ENCODE data around the gene MARCO. TPM values are rescaled to one million over a fixed set of nuclear protein-coding genes. Genes with fewer than 3 reads are reported as not detected.

Gene MARCO
- total RNA-seq, 2 donors from 2014 or later, result not detected

GRCh38 chr2:118913803-118914645, 28.0 kb upstream of the MARCO start:
- no peaks in the 10 kb centered on the region for H3K4me1 Mint-ChIP-seq (ENCODE audit: low read depth)
- no peaks in the 10 kb centered on the region for H3K9me3 Mint-ChIP-seq
- H3K36me3 Mint-ChIP-seq (ENCODE audit: insufficient read depth in 2 of 2), result no peaks in the 10 kb centered on the region
- no peak overlapping the region for H3K27ac Mint-ChIP-seq
- H3K4me3 Mint-ChIP-seq, result no peak overlapping the region
- H3K27me3 Mint-ChIP-seq (ENCODE audit: low read depth), result peaks cover 5% of the 10 kb centered on the region
- ATAC-seq (replicated peaks in 1 of 2), result no peak
- DNase-seq, result no peak

DNA sequence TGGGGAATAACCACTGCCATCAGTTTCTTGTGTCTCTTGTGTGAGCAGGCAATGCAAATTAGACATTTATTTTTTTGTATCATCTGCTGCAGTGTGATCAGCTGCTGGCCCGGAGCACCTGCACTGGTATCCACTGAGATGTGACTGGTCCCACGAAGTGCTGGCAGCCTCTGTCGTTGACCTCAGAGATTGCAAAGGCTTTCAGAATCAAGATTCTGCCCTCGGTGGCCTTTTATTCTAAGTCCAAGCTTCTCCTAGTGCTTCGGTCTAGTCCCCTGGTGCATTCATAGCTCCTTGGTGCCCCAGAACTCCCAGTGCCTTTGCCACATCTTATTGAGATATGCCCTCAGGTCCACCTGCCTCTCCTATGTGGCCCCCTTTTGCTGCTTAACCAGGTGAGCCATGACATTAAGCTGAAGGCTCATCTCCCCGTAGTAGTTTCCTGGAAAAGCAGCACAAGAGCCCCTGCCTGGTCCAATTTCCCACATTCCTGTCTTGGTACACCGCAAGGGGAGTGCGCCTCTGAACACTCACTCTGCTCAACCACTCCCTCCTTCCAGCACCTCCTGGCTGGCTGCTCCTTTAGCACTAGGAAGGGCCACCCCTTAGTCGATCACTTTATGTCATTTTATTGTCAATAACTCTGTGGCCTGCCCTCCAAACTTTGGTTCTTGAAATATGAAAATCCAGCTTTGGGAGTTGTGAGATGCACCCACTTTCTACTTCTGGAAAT, 27.1 kb upstream of the MARCO start:
- ATAC-seq (replicated peaks in 1 of 2) (no peak), DNase-seq (no peak)
- no peak overlapping the region for H3K4me3 Mint-ChIP-seq
- no peaks in the 10 kb centered on the region for H3K36me3 Mint-ChIP-seq (ENCODE audit: insufficient read depth in 2 of 2)
- no peaks in the 10 kb centered on the region for H3K4me1 Mint-ChIP-seq (ENCODE audit: low read depth)
- H3K27me3 Mint-ChIP-seq (ENCODE audit: low read depth), result peaks cover 5% of the 10 kb centered on the region
- no peaks in the 10 kb centered on the region for H3K9me3 Mint-ChIP-seq
- H3K27ac Mint-ChIP-seq, result no peak overlapping the region

DNA sequence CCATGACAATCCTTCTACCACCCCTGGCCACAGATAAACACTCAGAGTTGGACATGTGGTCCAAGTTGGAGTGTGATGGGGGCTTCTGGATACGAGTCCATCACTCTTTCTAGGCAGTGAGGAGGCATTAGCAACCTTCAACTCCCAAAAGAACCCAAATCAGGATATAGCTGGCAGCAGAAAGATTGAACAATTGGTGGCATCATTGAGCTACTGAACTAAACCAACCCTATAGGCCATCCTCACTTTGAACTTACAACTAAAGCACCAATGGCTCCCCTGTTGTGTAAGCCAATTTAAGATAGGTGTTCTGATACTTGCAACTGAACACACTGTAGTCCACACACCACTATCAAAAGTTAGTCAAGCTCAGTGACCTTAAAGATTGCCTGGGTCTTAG, 24.0 kb upstream of the MARCO start:
- DNase-seq (no peak), ATAC-seq (replicated peaks in 1 of 2) (no peak)
- Mint-ChIP-seq H3K9me3 (no peaks in the 10 kb centered on the region), H3K4me1 (ENCODE audit: low read depth) (no peaks in the 10 kb centered on the region), H3K27ac (no peak overlapping the region), H3K4me3 (no peak overlapping the region), H3K27me3 (ENCODE audit: low read depth) (peaks cover 15% of the 10 kb centered on the region), H3K36me3 (ENCODE audit: insufficient read depth in 2 of 2) (no peaks in the 10 kb centered on the region)

DNA sequence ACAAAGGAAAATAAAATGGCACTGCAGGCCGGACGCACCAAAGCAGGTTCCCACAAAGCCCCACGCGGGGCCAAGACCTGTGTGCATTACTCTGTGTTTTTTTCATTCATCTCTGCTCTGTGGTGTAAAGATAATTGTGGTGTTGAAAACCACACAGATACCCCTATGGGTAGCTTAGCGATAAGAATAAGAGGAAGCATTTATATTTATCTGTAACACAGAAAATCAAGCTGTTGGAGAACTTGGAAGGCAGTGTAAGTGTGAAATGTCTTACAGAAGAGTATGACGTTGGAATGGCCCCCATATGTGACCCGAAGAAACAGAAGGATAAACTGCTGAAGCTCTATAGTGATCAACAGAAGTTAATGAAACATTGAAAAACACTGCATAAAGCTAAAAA, 20.3 kb upstream of the MARCO start:
- no peak for ATAC-seq (replicated peaks in 1 of 2)
- no peak overlapping the region for H3K4me3 Mint-ChIP-seq
- DNase-seq, result no peak
- no peaks in the 10 kb centered on the region for H3K9me3 Mint-ChIP-seq
- no peak overlapping the region for H3K27ac Mint-ChIP-seq
- peaks cover 23% of the 10 kb centered on the region for H3K27me3 Mint-ChIP-seq (ENCODE audit: low read depth)
- H3K4me1 Mint-ChIP-seq (ENCODE audit: low read depth), result no peaks in the 10 kb centered on the region
- no peaks in the 10 kb centered on the region for H3K36me3 Mint-ChIP-seq (ENCODE audit: insufficient read depth in 2 of 2)

GRCh38 chr2:118922254-118922653, 19.7 kb upstream of the MARCO start:
- ATAC-seq (replicated peaks in 1 of 2) (no peak), DNase-seq (no peak)
- H3K27me3 Mint-ChIP-seq (ENCODE audit: low read depth), result peaks cover 23% of the 10 kb centered on the region
- H3K27ac Mint-ChIP-seq, result no peak overlapping the region
- H3K4me3 Mint-ChIP-seq, result no peak overlapping the region
- no peaks in the 10 kb centered on the region for H3K9me3 Mint-ChIP-seq
- H3K4me1 Mint-ChIP-seq (ENCODE audit: low read depth), result no peaks in the 10 kb centered on the region
- no peaks in the 10 kb centered on the region for H3K36me3 Mint-ChIP-seq (ENCODE audit: insufficient read depth in 2 of 2)

GRCh38 chr2:118923371-118923770, 18.6 kb upstream of the MARCO start:
- Mint-ChIP-seq H3K36me3 (ENCODE audit: insufficient read depth in 2 of 2) (no peaks in the 10 kb centered on the region), H3K4me3 (no peak overlapping the region), H3K9me3 (no peaks in the 10 kb centered on the region), H3K4me1 (ENCODE audit: low read depth) (no peaks in the 10 kb centered on the region), H3K27ac (no peak overlapping the region), H3K27me3 (ENCODE audit: low read depth) (peaks cover 18% of the 10 kb centered on the region)
- ATAC-seq (replicated peaks in 1 of 2), result no peak
- no peak for DNase-seq

- Mint-ChIP-seq H3K4me3 (no peak overlapping the region), H3K4me1 (ENCODE audit: low read depth) (no peaks in the 10 kb centered on the region), H3K27me3 (ENCODE audit: low read depth) (peaks cover 18% of the 10 kb centered on the region), H3K27ac (no peak overlapping the region), H3K9me3 (peaks cover 1 to 3% of the 10 kb centered on the region in 2 donors), H3K36me3 (ENCODE audit: insufficient read depth in 2 of 2) (no peaks in the 10 kb centered on the region)
- no peak for DNase-seq
- no peak for ATAC-seq (replicated peaks in 1 of 2)
These were observed 16.5 kb upstream of the MARCO start for GRCh38 chr2:118925476-118925875.

DNA sequence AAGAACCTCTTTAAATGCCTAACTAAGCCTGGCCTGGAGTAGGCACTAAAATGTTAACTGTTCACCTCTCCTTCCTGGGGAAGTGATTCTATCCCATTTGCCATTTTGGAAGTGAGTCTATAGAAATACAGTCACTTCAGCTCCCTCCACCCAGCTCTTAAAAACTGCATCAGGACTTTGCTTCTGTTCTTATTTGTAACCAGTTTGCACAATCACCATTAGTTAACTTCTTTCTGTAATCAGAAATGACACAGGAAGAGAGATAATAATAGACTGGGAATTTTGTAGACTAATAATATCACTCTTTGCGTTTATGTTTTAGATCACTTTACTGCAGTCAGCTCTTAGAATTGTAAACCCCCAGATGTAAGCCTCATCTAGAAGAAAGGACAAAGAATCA, 16.0 kb upstream of the MARCO start:
- no peak for DNase-seq
- H3K4me1 Mint-ChIP-seq (ENCODE audit: low read depth), result no peaks in the 10 kb centered on the region
- no peak for ATAC-seq (replicated peaks in 1 of 2)
- H3K27ac Mint-ChIP-seq, result no peak overlapping the region
- H3K9me3 Mint-ChIP-seq, result peaks cover 1 to 3% of the 10 kb centered on the region in 2 donors
- no peak overlapping the region for H3K4me3 Mint-ChIP-seq
- peaks cover 17% of the 10 kb centered on the region for H3K27me3 Mint-ChIP-seq (ENCODE audit: low read depth)
- H3K36me3 Mint-ChIP-seq (ENCODE audit: insufficient read depth in 2 of 2), result no peaks in the 10 kb centered on the region

- DNase-seq (no peak), ATAC-seq (replicated peaks in 1 of 2) (no peak)
- Mint-ChIP-seq H3K27me3 (ENCODE audit: low read depth) (no peaks in the 10 kb centered on the region), H3K4me1 (ENCODE audit: low read depth) (no peaks in the 10 kb centered on the region), H3K4me3 (no peak overlapping the region), H3K27ac (no peak overlapping the region), H3K36me3 (ENCODE audit: insufficient read depth in 2 of 2) (peaks cover 6 to 7% of the 10 kb centered on the region in 2 donors), H3K9me3 (peaks cover 9 to 10% of the 10 kb centered on the region in 2 donors)
These were observed 12.9 kb upstream of the MARCO start for GRCh38 chr2:118929059-118929458.

- Mint-ChIP-seq H3K27ac (no peak overlapping the region), H3K27me3 (ENCODE audit: low read depth) (no peaks in the 10 kb centered on the region), H3K4me1 (ENCODE audit: low read depth) (no peaks in the 10 kb centered on the region), H3K4me3 (no peak overlapping the region), H3K9me3 (peaks cover 9 to 10% of the 10 kb centered on the region in 2 donors), H3K36me3 (ENCODE audit: insufficient read depth in 2 of 2) (peaks cover 6 to 7% of the 10 kb centered on the region in 2 donors)
- no peak for DNase-seq
- ATAC-seq (replicated peaks in 1 of 2), result no peak
These were observed 9.0 kb upstream of the MARCO start for GRCh38 chr2:118932949-118933348.

DNA sequence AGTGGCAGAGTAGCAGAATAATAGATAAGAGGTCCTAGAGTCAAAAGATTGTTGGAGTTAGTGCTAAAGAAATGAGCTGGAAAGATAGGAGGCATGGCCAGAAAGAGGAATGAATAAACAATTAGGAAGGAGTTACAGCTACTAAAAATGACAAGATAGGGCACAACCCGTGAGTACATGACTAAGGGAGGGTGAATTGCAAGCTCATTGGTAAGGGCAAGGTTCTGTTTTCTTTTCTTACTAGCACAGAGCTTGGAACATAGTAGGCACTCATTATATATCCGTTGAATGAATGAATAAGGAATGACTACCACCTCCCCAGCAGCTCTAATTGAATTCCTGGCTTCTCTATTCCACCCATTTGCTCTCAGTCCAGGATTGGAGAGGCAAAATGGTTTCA, 5.7 kb upstream of the MARCO start:
- Mint-ChIP-seq H3K9me3 (peaks cover 6 to 8% of the 10 kb centered on the region in 2 donors), H3K4me1 (ENCODE audit: low read depth) (no peaks in the 10 kb centered on the region), H3K4me3 (no peak overlapping the region), H3K36me3 (ENCODE audit: insufficient read depth in 2 of 2) (peaks cover 6 to 7% of the 10 kb centered on the region in 2 donors), H3K27me3 (ENCODE audit: low read depth) (peaks cover 9% of the 10 kb centered on the region), H3K27ac (no peak overlapping the region)
- DNase-seq (no peak), ATAC-seq (replicated peaks in 1 of 2) (no peak)

- Mint-ChIP-seq H3K27me3 (ENCODE audit: low read depth) (peaks cover 15% of the 10 kb centered on the region), H3K9me3 (peaks cover 6 to 8% of the 10 kb centered on the region in 2 donors), H3K4me1 (ENCODE audit: low read depth) (no peaks in the 10 kb centered on the region), H3K36me3 (ENCODE audit: insufficient read depth in 2 of 2) (peaks cover 6 to 7% of the 10 kb centered on the region in 2 donors), H3K4me3 (no peak overlapping the region), H3K27ac (no peak overlapping the region)
- no peak for ATAC-seq (replicated peaks in 1 of 2)
- DNase-seq, result no peak
These were observed 5.1 kb upstream of the MARCO start for GRCh38 chr2:118936936-118937335.

DNA sequence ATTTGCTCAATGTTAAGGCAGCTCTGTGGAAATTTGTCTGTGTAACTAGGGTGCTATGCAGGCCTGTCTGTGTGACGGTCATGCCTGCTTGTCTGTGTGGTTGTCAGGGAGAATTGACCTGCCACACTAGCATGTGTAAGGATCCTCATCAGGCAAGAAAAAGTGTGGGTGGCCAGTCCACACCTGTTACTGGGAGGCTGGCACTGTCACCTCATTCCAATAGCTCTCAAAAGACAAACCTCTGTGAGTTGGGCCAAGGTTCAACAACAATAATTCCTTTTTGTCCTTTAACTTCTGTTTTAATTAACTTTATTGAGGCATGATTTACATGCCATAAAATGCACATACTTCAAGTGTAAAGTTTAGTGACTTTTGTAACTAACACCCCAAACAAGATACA, 4.2 kb upstream of the MARCO start:
- peaks cover 15% of the 10 kb centered on the region for H3K27me3 Mint-ChIP-seq (ENCODE audit: low read depth)
- no peaks in the 10 kb centered on the region for H3K4me1 Mint-ChIP-seq (ENCODE audit: low read depth)
- peaks cover 6 to 7% of the 10 kb centered on the region in 2 donors for H3K36me3 Mint-ChIP-seq (ENCODE audit: insufficient read depth in 2 of 2)
- no peak for DNase-seq
- no peak for ATAC-seq (replicated peaks in 1 of 2)
- no peak overlapping the region for H3K4me3 Mint-ChIP-seq
- H3K27ac Mint-ChIP-seq, result no peak overlapping the region
- H3K9me3 Mint-ChIP-seq, result peaks cover 6 to 8% of the 10 kb centered on the region in 2 donors
